PC-3 (cell line): ENCODE data around the gene DUS1L.

ENCODE experiments used
- CTCF ChIP-seq: fragments of 300-600 bp; sonication (generic); conservative IDR thresholded peaks from 2 replicates; pipeline ENCODE4 v1.5.1; 2017; ENCODE audit warnings: antibody characterized with exemption, low read depth, mild to moderate bottlenecking, low read length
- EZH2 ChIP-seq: fragments of 300-600 bp; sonication (generic); IDR thresholded peaks from one replicate; pipeline ENCODE4 v1.6.1; 2017; ENCODE audit warnings: antibody characterized with exemption, mild to moderate bottlenecking, low read length; ENCODE audit not compliant: unreplicated experiment
- EZH2phosphoT487 ChIP-seq: fragments of 300-600 bp; sonication (generic); IDR thresholded peaks from 2 replicates; pipeline ENCODE4 v1.6.1; 2018; ENCODE audit warnings: mild to moderate bottlenecking, antibody characterized with exemption, low read length, borderline replicate concordance

- TF ChIP-seq EZH2 (no peak), CTCF (no peak), EZH2phosphoT487 (no peak)
These were observed 15.3 kb upstream of the DUS1L start for GRCh38 chr17:82080789-82081464.
